TTC549 (cell line): ENCODE data around the gene RABGAP1.

Experiments
- FAIRE-seq: peaks from 2 replicates; lab custom pipeline; 2012; peaks lifted over from hg19 to GRCh38; lab: Jason Lieb, UNC

Gene RABGAP1

GRCh38 chr9:123112015-123112975, 171.5 kb downstream of the RABGAP1 start:
- FAIRE-seq: no peak

GRCh38 chr9:123113185-123113584, 172.4 kb downstream of the RABGAP1 start:
- no peak for FAIRE-seq

- FAIRE-seq: no peak
Measured at GRCh38 chr9:123115146-123115913, 174.5 kb downstream of the RABGAP1 start.

- no peak for FAIRE-seq
Measured at GRCh38 chr9:123116036-123116435, 175.2 kb downstream of the RABGAP1 start.

GRCh38 chr9:123119566-123119965, 178.7 kb downstream of the RABGAP1 start:
- no peak for FAIRE-seq

- FAIRE-seq: no peak
Measured at GRCh38 chr9:123120131-123120530, 179.3 kb downstream of the RABGAP1 start.

GRCh38 chr9:123120953-123121352, 180.1 kb downstream of the RABGAP1 start:
- FAIRE-seq: no peak

GRCh38 chr9:123121457-123121856, 180.6 kb downstream of the RABGAP1 start:
- FAIRE-seq: no peak

- FAIRE-seq: no peak
Measured at GRCh38 chr9:123127512-123128075, 186.8 kb downstream of the RABGAP1 start.

- no peak for FAIRE-seq
Measured at GRCh38 chr9:123128591-123128990, 187.8 kb downstream of the RABGAP1 start.

GRCh38 chr9:123129423-123129822, 188.6 kb downstream of the RABGAP1 start:
- no peak for FAIRE-seq

GRCh38 chr9:123131258-123131657, 190.4 kb downstream of the RABGAP1 start:
- no peak for FAIRE-seq

- FAIRE-seq: no peak
Measured at GRCh38 chr9:123131993-123132392, 191.2 kb downstream of the RABGAP1 start.

GRCh38 chr9:123132696-123133095, 191.9 kb downstream of the RABGAP1 start:
- FAIRE-seq: no peak

- no peak for FAIRE-seq
Measured at GRCh38 chr9:123135430-123135829, 194.6 kb downstream of the RABGAP1 start.

- FAIRE-seq: no peak
Measured at GRCh38 chr9:123138163-123138562, 197.3 kb downstream of the RABGAP1 start.

- no peak for FAIRE-seq
Measured at GRCh38 chr9:123149067-123149466, 208.2 kb downstream of the RABGAP1 start.

GRCh38 chr9:123150708-123151503, 210.1 kb downstream of the RABGAP1 start:
- FAIRE-seq: no peak
